Hindlimb muscle (tissue), 1 donor: ENCODE results near the gene TSNAX. TPM values are rescaled to one million over a fixed set of nuclear protein-coding genes. Genes with fewer than 3 reads are reported as not detected.

Source experiments
- DNase-seq: peaks from one replicate; pipeline ENCODE4 v3.0.0-alpha.2; 2013
- polyA plus RNA-seq: library from polyadenylated mRNA; unstranded; fragments of 120-200 nt; gene quantifications from one replicate; pipeline ENCODE4 v1.2.1, GENCODE V29; 2013; ENCODE audit not compliant: insufficient read length

The TSNAX gene
- polyA plus RNA-seq, 1 donor: 29.7 TPM

- no peak for DNase-seq
Measured at GRCh38 chr1:231518485-231519034, 9.9 kb upstream of the TSNAX start.

GRCh38 chr1:231519166-231519565, 9.3 kb upstream of the TSNAX start:
- DNase-seq: no peak

GRCh38 chr1:231522038-231522437, 6.4 kb upstream of the TSNAX start:
- no peak for DNase-seq

- DNase-seq: no peak
Measured at GRCh38 chr1:231522931-231523642, 5.4 kb upstream of the TSNAX start.

GRCh38 chr1:231523816-231524215, 4.7 kb upstream of the TSNAX start:
- DNase-seq: no peak

- DNase-seq: no peak
Measured at GRCh38 chr1:231526536-231526935, 1.9 kb upstream of the TSNAX start.

- DNase-seq: no peak
Measured at GRCh38 chr1:231527586-231528171, 790 bp upstream of the TSNAX start.

- no peak for DNase-seq
Measured at GRCh38 chr1:231533240-231533639, 4.8 kb downstream of the TSNAX start.

- DNase-seq: no peak
Measured at GRCh38 chr1:231534703-231535159, 6.3 kb downstream of the TSNAX start.

GRCh38 chr1:231536099-231536498, 7.6 kb downstream of the TSNAX start:
- DNase-seq: no peak

- no peak for DNase-seq
Measured at GRCh38 chr1:231540847-231541246, 12.4 kb downstream of the TSNAX start.

GRCh38 chr1:231541842-231542241, 13.4 kb downstream of the TSNAX start:
- no peak for DNase-seq

- DNase-seq: no peak
Measured at GRCh38 chr1:231544943-231545592, 16.6 kb downstream of the TSNAX start.

- no peak for DNase-seq
Measured at GRCh38 chr1:231546693-231547092, 18.2 kb downstream of the TSNAX start.

GRCh38 chr1:231549733-231550447, 21.4 kb downstream of the TSNAX start:
- no peak for DNase-seq

- no peak for DNase-seq
Measured at GRCh38 chr1:231550448-231550781, 21.9 kb downstream of the TSNAX start.

- DNase-seq: no peak
Measured at GRCh38 chr1:231553320-231553719, 24.9 kb downstream of the TSNAX start.

GRCh38 chr1:231554969-231555368, 26.5 kb downstream of the TSNAX start:
- DNase-seq: no peak

GRCh38 chr1:231557411-231557810, 28.9 kb downstream of the TSNAX start:
- no peak for DNase-seq

- DNase-seq: no peak
Measured at GRCh38 chr1:231557898-231558707, 29.6 kb downstream of the TSNAX start.

GRCh38 chr1:231558708-231559185, 30.3 kb downstream of the TSNAX start:
- DNase-seq: no peak
